ENCODE measurements around the gene KRTAP12-4. TPM values are rescaled to one million over a fixed set of nuclear protein-coding genes. Genes with fewer than 3 reads are reported as not detected.
"Not testable (repeated sequence)": the region's sequence is repeated elsewhere in the genome, so short reads cannot be mapped to it uniquely, and the experiment has no call there.

KRTAP12-4 gene
- total and polyA plus RNA-seq, 7 donors = not detected

DNA sequence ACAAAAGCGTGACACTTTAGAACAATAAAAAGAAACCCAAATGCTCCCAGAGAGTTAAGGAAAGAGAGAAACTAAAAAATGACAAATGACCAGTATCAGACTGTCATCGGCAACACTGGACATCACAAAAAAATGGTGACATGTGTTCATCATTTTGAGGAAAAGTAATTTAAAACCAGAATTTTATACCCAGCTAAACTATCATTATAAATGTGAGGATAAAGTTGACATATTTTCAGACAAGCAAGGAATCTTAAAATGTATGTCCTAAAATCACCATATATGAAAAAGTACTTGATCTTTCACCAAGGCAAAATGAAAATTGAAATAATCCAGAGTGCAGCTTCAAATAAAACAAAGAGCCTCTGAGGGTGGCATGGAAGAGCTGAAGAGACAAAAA, 9.6 kb downstream of the KRTAP12-4 start:
- no peaks in the 10 kb centered on the region for H3K36me3 ChIP-seq (ENCODE audit: insufficient read depth in 1 of 2, low read depth in 1 of 2)
- TF ChIP-seq, protein P1, sequence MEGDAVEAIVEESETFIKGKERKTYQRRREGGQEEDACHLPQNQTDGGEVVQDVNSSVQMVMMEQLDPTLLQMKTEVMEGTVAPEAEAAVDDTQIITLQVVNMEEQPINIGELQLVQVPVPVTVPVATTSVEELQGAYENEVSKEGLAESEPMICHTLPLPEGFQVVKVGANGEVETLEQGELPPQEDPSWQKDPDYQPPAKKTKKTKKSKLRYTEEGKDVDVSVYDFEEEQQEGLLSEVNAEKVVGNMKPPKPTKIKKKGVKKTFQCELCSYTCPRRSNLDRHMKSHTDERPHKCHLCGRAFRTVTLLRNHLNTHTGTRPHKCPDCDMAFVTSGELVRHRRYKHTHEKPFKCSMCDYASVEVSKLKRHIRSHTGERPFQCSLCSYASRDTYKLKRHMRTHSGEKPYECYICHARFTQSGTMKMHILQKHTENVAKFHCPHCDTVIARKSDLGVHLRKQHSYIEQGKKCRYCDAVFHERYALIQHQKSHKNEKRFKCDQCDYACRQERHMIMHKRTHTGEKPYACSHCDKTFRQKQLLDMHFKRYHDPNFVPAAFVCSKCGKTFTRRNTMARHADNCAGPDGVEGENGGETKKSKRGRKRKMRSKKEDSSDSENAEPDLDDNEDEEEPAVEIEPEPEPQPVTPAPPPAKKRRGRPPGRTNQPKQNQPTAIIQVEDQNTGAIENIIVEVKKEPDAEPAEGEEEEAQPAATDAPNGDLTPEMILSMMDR (IDR thresholded peaks at IDR 0.05) = no peak
- no peaks in the 10 kb centered on the region for H3K4me1 ChIP-seq
- DNase-seq (no peak), ATAC-seq (no peak)
- no peak overlapping the region for H3K4me3 ChIP-seq
- intact Hi-C loops (cut with DNase I) = no loop called here
- H3K27me3 ChIP-seq (ENCODE audit: insufficient read depth in 3 of 3, low read length in 2 of 3) = peaks cover 0 to 42% (median 14%) of the 10 kb centered on the region in 3 donors
- H3K9me3 ChIP-seq = peaks cover 3% of the 10 kb centered on the region
- WGBS, 3 donors = 47 to 48% (median 48%) methylated on average over 2 of the region's 2 CpGs
- no peak overlapping the region for H3K27ac ChIP-seq

DNA sequence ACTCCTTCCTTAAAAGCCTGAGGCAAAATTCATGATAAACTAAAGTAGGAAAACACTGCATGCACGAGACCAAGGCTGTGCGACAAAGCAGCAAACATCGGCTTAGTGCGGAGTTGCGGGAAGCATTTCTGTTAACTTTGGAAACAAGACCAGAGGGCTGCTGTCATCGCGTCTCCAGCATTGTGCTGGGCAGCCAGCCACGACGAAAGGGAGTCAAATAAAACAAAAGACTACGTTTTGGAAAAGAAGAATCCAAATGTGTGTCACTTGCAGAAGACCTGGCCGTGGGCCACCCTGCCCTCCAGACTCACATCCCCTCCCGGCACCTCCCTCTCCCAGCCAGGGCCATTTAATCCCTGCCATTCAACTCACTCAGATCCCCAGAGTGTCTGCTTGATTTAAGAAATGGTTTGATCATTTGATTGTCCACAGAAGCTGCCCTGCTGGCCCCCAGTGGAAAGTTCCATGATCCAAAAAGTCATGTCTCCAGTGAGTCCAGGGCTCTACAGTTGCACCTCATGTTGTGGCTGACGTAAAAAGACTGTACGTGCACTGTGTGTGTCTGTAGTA, 10.6 kb downstream of the KRTAP12-4 start:
- intact Hi-C loops (cut with DNase I) = no loop called here
- WGBS, 3 donors = 43 to 70% (median 63%) methylated on average over 14 of the region's 14 CpGs
- H3K4me1 ChIP-seq = no peaks in the 10 kb centered on the region

DNA sequence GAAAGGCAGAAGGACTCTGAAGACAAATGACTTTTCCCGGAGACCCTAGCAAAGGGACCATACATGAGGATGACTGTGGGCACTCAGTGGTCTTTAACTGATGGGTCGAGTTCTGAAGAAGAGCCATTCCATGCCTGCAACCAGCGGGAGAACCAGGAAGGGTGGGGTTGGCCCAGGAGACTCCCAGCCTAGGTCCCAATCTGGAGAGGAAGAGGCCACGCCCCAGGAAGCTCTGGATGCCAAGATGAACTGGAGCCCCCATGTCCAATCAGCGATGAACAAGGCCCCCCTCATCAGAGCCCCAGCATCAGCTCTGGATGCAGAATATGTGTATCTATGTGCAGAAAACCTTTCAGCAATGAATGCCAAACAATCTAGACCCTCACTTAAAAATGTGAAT, 13.7 kb downstream of the KRTAP12-4 start:
- peaks cover 0 to 33% (median 16%) of the 10 kb centered on the region in 3 donors for H3K27me3 ChIP-seq (ENCODE audit: insufficient read depth in 3 of 3, low read length in 2 of 3)
- 79 to 84% (median 82%) methylated on average over 5 of the region's 5 CpGs for WGBS, 3 donors
- ATAC-seq (no peak), DNase-seq (no peak)
- H3K4me1 ChIP-seq = no peaks in the 10 kb centered on the region
- H3K27ac ChIP-seq = no peak overlapping the region
- H3K4me3 ChIP-seq = no peak overlapping the region
- TF ChIP-seq, protein P1 (IDR thresholded peaks at IDR 0.05) = no peak
- H3K9me3 ChIP-seq = peaks cover 3% of the 10 kb centered on the region
- intact Hi-C loops (cut with DNase I) = no loop called here
- no peaks in the 10 kb centered on the region for H3K36me3 ChIP-seq (ENCODE audit: insufficient read depth in 1 of 2, low read depth in 1 of 2)

More for the DNA sequence above, 10.6 kb downstream of the KRTAP12-4 start:
- Histone ChIP-seq H3K36me3 (ENCODE audit: insufficient read depth in 1 of 2, low read depth in 1 of 2) (no peaks in the 10 kb centered on the region), H3K27ac (no peak overlapping the region), H3K27me3 (ENCODE audit: insufficient read depth in 3 of 3, low read length in 2 of 3) (peaks cover 0 to 44% (median 15%) of the 10 kb centered on the region in 3 donors), H3K4me3 (no peak overlapping the region), H3K9me3 (peaks cover 3% of the 10 kb centered on the region)
- TF ChIP-seq, protein P1 (IDR thresholded peaks at IDR 0.05) = no peak
- DNase-seq (no peak), ATAC-seq (no peak)

DNA sequence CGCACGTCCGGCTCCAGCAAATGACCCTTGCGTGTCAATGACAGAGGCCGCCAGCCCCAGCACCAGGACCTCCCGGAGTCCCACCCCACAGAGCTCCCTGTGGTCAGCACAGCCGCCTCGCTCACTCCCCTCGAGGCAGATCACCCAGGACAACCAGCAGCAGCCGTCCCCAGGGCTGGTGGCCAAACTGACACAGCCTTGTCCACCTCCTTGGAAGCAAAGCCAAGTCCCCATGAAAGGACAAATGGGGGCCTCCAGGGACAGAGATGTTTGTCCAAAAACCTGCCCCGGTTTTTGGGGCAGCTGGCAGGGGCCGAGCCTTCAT, 15.2 kb downstream of the KRTAP12-4 start:
- H3K4me3 ChIP-seq = no peak overlapping the region
- ATAC-seq (no peak), DNase-seq (no peak)
- H3K27me3 ChIP-seq (ENCODE audit: insufficient read depth in 3 of 3, low read length in 2 of 3) = peaks cover 0 to 28% (median 16%) of the 10 kb centered on the region in 3 donors
- H3K27ac ChIP-seq = no peak overlapping the region
- no peaks in the 10 kb centered on the region for H3K36me3 ChIP-seq (ENCODE audit: insufficient read depth in 1 of 2, low read depth in 1 of 2)
- TF ChIP-seq, protein P1 (IDR thresholded peaks at IDR 0.05) = no peak
- peaks cover under 1% of the 10 kb centered on the region for H3K9me3 ChIP-seq
- intact Hi-C loops (cut with DNase I) = no loop called here
- no peaks in the 10 kb centered on the region for H3K4me1 ChIP-seq
- WGBS, 3 donors = 49 to 57% (median 55%) methylated on average over 12 of the region's 12 CpGs

DNA sequence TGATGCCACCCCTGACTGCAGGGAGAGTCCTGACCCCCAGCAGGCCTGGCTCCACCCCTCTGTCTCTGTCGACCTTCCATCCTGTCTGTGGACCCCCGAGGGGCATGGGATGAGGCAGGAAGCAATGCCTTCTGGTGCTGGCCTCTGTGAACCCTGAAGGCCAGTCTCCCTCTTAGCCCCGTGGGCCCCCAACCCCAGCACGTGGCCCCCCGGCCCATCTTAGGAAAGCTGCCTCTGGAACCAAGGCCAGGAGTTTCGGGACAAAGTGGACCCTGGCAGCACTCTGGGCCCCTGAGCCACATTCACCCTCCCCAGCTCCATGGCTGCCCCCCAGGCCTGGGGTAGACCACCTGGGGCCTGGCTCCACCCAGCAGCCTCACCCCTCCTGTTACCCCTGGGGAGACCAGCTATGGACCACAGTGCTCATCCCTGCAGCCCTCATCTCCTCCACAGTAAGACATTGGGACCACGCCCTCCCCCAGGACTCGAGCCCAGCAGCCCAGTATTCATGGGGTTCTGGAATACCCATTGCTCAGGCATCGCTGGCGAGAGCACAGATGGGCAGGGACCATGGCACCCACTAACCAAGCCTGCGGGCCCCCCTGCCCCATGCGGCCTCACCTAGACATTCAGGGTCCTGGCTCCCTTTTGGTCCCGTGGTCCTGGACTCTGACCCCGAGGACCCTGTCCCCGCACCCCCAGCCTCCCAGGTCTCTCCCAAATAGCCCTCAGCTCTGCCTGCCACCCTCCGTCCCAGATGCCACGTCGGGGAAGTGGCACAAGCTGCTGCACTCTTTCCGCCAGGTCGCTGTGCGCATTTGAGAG, 15.7 kb downstream of the KRTAP12-4 start:
- 71 to 91% (median 79%) methylated on average over 13 to 21 of the region's 21 CpGs for whole genome bisulfite sequencing, 3 donors
- ATAC-seq = not testable (repeated sequence)

DNA sequence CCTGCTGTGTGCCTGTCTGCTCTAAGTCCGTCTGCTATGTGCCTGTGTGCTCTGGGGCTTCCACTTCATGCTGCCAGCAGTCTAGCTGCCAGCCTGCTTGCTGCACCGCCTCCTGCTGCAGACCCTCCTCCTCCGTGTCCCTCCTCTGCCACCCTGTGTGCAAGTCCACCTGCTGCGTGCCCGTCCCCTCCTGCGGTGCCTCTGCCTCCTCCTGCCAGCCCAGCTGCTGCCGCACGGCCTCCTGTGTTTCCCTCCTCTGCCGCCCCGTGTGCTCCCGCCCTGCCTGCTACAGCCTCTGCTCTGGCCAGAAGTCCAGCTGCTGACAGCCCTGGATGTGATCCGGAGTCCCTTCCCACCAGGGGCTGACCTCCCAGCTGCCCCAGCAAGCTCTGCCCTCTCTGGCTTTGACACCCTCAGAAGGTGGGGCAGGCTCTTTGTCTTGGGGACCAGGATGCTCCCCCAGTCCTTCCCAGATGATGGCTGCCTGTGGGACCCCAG, 16.6 kb downstream of the KRTAP12-4 start:
- intact Hi-C loops (cut with DNase I); H3K27ac ChIP-seq; ATAC-seq; DNase-seq; H3K4me3 ChIP-seq; H3K9me3 ChIP-seq; H3K36me3 ChIP-seq (ENCODE audit: insufficient read depth in 1 of 2, low read depth in 1 of 2); H3K4me1 ChIP-seq: not testable (repeated sequence)
- H3K27me3 ChIP-seq (ENCODE audit: insufficient read depth in 3 of 3, low read length in 2 of 3) = peaks cover 0 to 33% (median 14%) of the 10 kb centered on the region in 3 donors
- WGBS, 3 donors = 17 to 44% (median 25%) methylated on average over 6 to 12 of the region's 12 CpGs

More for the DNA sequence above, 15.7 kb downstream of the KRTAP12-4 start:
- H3K36me3 ChIP-seq (ENCODE audit: insufficient read depth in 1 of 2, low read depth in 1 of 2); H3K9me3 ChIP-seq; H3K4me3 ChIP-seq; H3K4me1 ChIP-seq; DNase-seq; intact Hi-C loops (cut with DNase I); H3K27ac ChIP-seq: not testable (repeated sequence)
- peaks cover 0 to 31% (median 14%) of the 10 kb centered on the region in 3 donors for H3K27me3 ChIP-seq (ENCODE audit: insufficient read depth in 3 of 3, low read length in 2 of 3)
